H9 (cell line): Measurements from ENCODE around the gene PRAMEF33. TPM values are rescaled to one million over a fixed set of nuclear protein-coding genes. Genes with fewer than 3 reads are reported as not detected.
"Not testable (repeated sequence)": the region's sequence is repeated elsewhere in the genome, so short reads cannot be mapped to it uniquely, and the experiment has no call there.

Experiments used
- DNase-seq: peaks from one replicate; pipeline ENCODE4 v3.0.0-alpha.2; 2017
- H2AFZ ChIP-seq: one replicate; pipeline ENCODE4 v1.6.1; 2013; ENCODE audit warnings: mild to moderate bottlenecking, low read length, control low read depth, moderate library complexity
- H2AK5ac ChIP-seq: 2 replicates; pipeline ENCODE4 v1.6.1; 2013; ENCODE audit warnings: low read length, control low read depth, mixed read lengths; ENCODE audit not compliant: insufficient read length
- H2BK120ac ChIP-seq: one replicate; pipeline ENCODE4 v1.6.1; 2013; ENCODE audit warnings: low read depth, mild to moderate bottlenecking, low read length, control low read depth, inconsistent platforms; ENCODE audit not compliant: poor library complexity, severe bottlenecking
- H2BK12ac ChIP-seq: 2 replicates; pipeline ENCODE4 v1.6.1; 2013; ENCODE audit warnings: low read length, control low read depth, mixed read lengths, low read depth; ENCODE audit not compliant: insufficient read length
- H2BK15ac ChIP-seq: 2 replicates; pipeline ENCODE4 v1.6.1; 2013; ENCODE audit warnings: low read depth, low read length, control low read depth
- H2BK20ac ChIP-seq: one replicate; pipeline ENCODE4 v1.6.1; 2013; ENCODE audit warnings: low read depth, mild to moderate bottlenecking, low read length, control low read depth, inconsistent platforms; ENCODE audit not compliant: poor library complexity, severe bottlenecking
- H2BK5ac ChIP-seq: 2 replicates; pipeline ENCODE4 v1.6.1; 2013; ENCODE audit warnings: low read length, control low read depth, mixed read lengths; ENCODE audit not compliant: insufficient read length
- H3K14ac ChIP-seq: 2 replicates; pipeline ENCODE4 v1.6.1; 2013; ENCODE audit warnings: low read length, control low read depth; ENCODE audit not compliant: insufficient read depth
- H3K18ac ChIP-seq: 2 replicates; pipeline ENCODE4 v1.6.1; 2013; ENCODE audit warnings: low read depth, mild to moderate bottlenecking, mixed read lengths, low read length, control low read depth; ENCODE audit not compliant: insufficient read length
- H3K23ac ChIP-seq: 2 replicates; pipeline ENCODE4 v1.6.1; 2013; ENCODE audit warnings: low read length, control low read depth, mixed read lengths, low read depth; ENCODE audit not compliant: insufficient read length
- H3K23me2 ChIP-seq: 2 replicates; pipeline ENCODE4 v1.6.1; 2013; ENCODE audit warnings: low read depth, mild to moderate bottlenecking, mixed read lengths, low read length, control low read depth; ENCODE audit not compliant: insufficient read length, poor library complexity, severe bottlenecking
- H3K27ac ChIP-seq: 2 replicates; pipeline ENCODE4 v1.5.1; 2013; ENCODE audit warnings: low read length, control low read depth, mixed read lengths, low read depth; ENCODE audit not compliant: insufficient read length
- H3K27me3 ChIP-seq: 2 replicates; pipeline ENCODE4 v1.6.1; 2013; ENCODE audit warnings: low read length, control low read depth, inconsistent platforms; ENCODE audit not compliant: insufficient read depth
- H3K4ac ChIP-seq: 2 replicates; pipeline ENCODE4 v1.6.1; 2013; ENCODE audit warnings: low read depth, mild to moderate bottlenecking, control low read depth, inconsistent platforms, low read length, moderate library complexity
- H3K4me1 ChIP-seq: 2 replicates; pipeline ENCODE4 v1.6.1; 2013; ENCODE audit warnings: low read length, control low read depth, inconsistent platforms; ENCODE audit not compliant: insufficient read depth
- H3K4me2 ChIP-seq: 2 replicates; pipeline ENCODE4 v1.6.1; 2013; ENCODE audit warnings: low read length, control low read depth, mixed read lengths; ENCODE audit not compliant: insufficient read length, insufficient read depth
- H3K56ac ChIP-seq: 2 replicates; pipeline ENCODE4 v1.6.1; 2013; ENCODE audit warnings: low read depth, mild to moderate bottlenecking, mixed read lengths, low read length, control low read depth; ENCODE audit not compliant: insufficient read length
- H3K79me1 ChIP-seq: 2 replicates; pipeline ENCODE4 v1.6.1; 2013; ENCODE audit warnings: low read depth, mild to moderate bottlenecking, moderate library complexity, low read length, control low read depth, inconsistent platforms; ENCODE audit not compliant: insufficient read depth, poor library complexity, severe bottlenecking
- H3K79me2 ChIP-seq: 2 replicates; pipeline ENCODE4 v1.6.1; 2013; ENCODE audit warnings: low read length, control low read depth, inconsistent platforms; ENCODE audit not compliant: insufficient read depth
- H3K9ac ChIP-seq: 2 replicates; pipeline ENCODE4 v1.6.1; 2013; ENCODE audit warnings: low read length, control low read depth, mixed read lengths; ENCODE audit not compliant: insufficient read length; ENCODE audit errors: extremely low read depth
- H3K9me3 ChIP-seq: one replicate; pipeline ENCODE4 v1.6.1; 2013; ENCODE audit warnings: low read depth, low read length, inconsistent platforms; ENCODE audit not compliant: control insufficient read depth
- H3T11ph ChIP-seq: one replicate; pipeline ENCODE4 v1.6.1; 2013; ENCODE audit warnings: mild to moderate bottlenecking, low read length, control low read depth, inconsistent platforms
- H4K20me1 ChIP-seq: one replicate; pipeline ENCODE4 v1.6.1; 2013; ENCODE audit not compliant: control insufficient read depth, insufficient read length, insufficient read depth
- H4K5ac ChIP-seq: 2 replicates; pipeline ENCODE4 v1.6.1; 2013; ENCODE audit warnings: low read depth, mild to moderate bottlenecking, mixed read lengths, low read length, control low read depth; ENCODE audit not compliant: insufficient read length
- H4K8ac ChIP-seq: replicated peaks from 2 replicates; pipeline ENCODE4 v1.6.1; 2013; ENCODE audit warnings: low read length, control low read depth, mixed read lengths, low read depth; ENCODE audit not compliant: insufficient read length
- H4K91ac ChIP-seq: 2 replicates; pipeline ENCODE4 v1.6.1; 2013; ENCODE audit warnings: low read depth, mild to moderate bottlenecking, moderate library complexity, mixed read lengths, low read length, control low read depth; ENCODE audit not compliant: insufficient read length
- H3K27ac Mint-ChIP-seq, 3 experiments: 2 replicates in 2 of 3; 3 replicates in 1 of 3; pipeline ENCODE4 v1.8.0; 2020 to 2021; ENCODE audit warnings: mixed read lengths in 3 of 3, mild to moderate bottlenecking in 1 of 3, moderate library complexity in 1 of 3
- H3K27me3 Mint-ChIP-seq: 2 replicates; pipeline ENCODE4 v1.8.0; 2021; ENCODE audit warnings: low read depth, mild to moderate bottlenecking, moderate library complexity, mixed read lengths
- H3K36me3 Mint-ChIP-seq, 3 experiments: 2 replicates in 2 of 3; 3 replicates in 1 of 3; pipeline ENCODE4 v1.8.0; 2020 to 2021; ENCODE audit warnings: low read depth in 3 of 3, mixed read lengths in 3 of 3; ENCODE audit not compliant: insufficient read depth in 1 of 3
- H3K4me1 Mint-ChIP-seq, 2 experiments: 2 replicates each; pipeline ENCODE4 v1.8.0; 2020; ENCODE audit warnings: mixed read lengths in 2 of 2
- H3K4me3 Mint-ChIP-seq, 2 experiments: 2 replicates in 1 of 2; 3 replicates in 1 of 2; pipeline ENCODE4 v1.8.0; 2020 to 2021; ENCODE audit warnings: mild to moderate bottlenecking in 2 of 2, mixed read lengths in 2 of 2, moderate library complexity in 1 of 2
- H3K9me3 Mint-ChIP-seq, 2 experiments: 2 replicates in 1 of 2; 3 replicates in 1 of 2; pipeline ENCODE4 v1.8.0; 2020; ENCODE audit warnings: mild to moderate bottlenecking in 2 of 2, mixed read lengths in 2 of 2, moderate library complexity in 1 of 2
- WGBS: extraction: QIAGEN DNeasy Blood & Tissue Kit; methylation state at CpG from one replicate; pipeline ENCODE4 v1.1.7; 2013; ENCODE audit warnings: missing lambda C conversion rate, low lambda C conversion rate, mixed read lengths; ENCODE audit not compliant: insufficient read length; ENCODE audit errors: extremely low coverage; 5-methylcytosine and 5-hydroxymethylcytosine counted together
- total RNA-seq: library from RNA; stranded (reverse); gene quantifications from 2 replicates; pipeline ENCODE4 v1.2.1, GENCODE V29; 2021
- TF ChIP-seq, protein P1 (sequence below): fragments of 200-600 bp; sonication (generic); conservative IDR thresholded peaks from 3 replicates; pipeline ENCODE4 v1.8.0; 2021; ENCODE audit warnings: antibody characterized with exemption, mild to moderate bottlenecking

Gene PRAMEF33
- total RNA-seq, 1 experiment from 2014 or later = not detected

DNA sequence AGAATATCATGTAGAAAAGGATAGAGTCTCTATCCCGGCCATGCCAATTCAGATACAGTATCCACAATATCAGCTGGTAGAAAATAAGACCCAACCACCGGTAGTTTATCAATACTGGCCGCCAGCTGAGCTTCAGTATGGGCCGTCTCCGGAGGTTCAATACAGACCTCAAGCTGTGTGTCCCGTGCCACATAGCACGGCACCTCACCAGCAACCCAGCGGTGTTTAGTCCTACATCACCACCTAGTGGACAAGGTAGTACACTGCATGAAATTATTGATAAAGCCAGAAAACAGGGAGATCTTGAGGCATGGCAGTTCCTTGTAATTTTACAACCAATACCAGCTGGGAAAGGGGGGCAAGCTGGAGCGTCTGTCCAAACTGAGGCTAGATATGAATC, 51.1 kb downstream of the PRAMEF33 start:
- not testable (repeated sequence) for H3K56ac ChIP-seq, H2BK12ac ChIP-seq, H3K4me1 Mint-ChIP-seq, H3K4me3 Mint-ChIP-seq, H3K36me3 Mint-ChIP-seq, H3K23ac ChIP-seq, H3K79me2 ChIP-seq, H3T11ph ChIP-seq, H3K23me2 ChIP-seq, H3K27ac Mint-ChIP-seq, H4K20me1 ChIP-seq, H3K9me3 ChIP-seq, H4K8ac ChIP-seq, H3K27me3 Mint-ChIP-seq, H2AFZ ChIP-seq, H3K18ac ChIP-seq, H2BK5ac ChIP-seq, DNase-seq, H3K4me2 ChIP-seq, H3K4me1 ChIP-seq, H3K27ac ChIP-seq, H2AK5ac ChIP-seq, H3K9ac ChIP-seq, H3K27me3 ChIP-seq, H2BK120ac ChIP-seq, H3K79me1 ChIP-seq, H2BK15ac ChIP-seq, H4K5ac ChIP-seq, H3K14ac ChIP-seq, H4K91ac ChIP-seq, H2BK20ac ChIP-seq, H3K4ac ChIP-seq
- TF ChIP-seq, protein P1, sequence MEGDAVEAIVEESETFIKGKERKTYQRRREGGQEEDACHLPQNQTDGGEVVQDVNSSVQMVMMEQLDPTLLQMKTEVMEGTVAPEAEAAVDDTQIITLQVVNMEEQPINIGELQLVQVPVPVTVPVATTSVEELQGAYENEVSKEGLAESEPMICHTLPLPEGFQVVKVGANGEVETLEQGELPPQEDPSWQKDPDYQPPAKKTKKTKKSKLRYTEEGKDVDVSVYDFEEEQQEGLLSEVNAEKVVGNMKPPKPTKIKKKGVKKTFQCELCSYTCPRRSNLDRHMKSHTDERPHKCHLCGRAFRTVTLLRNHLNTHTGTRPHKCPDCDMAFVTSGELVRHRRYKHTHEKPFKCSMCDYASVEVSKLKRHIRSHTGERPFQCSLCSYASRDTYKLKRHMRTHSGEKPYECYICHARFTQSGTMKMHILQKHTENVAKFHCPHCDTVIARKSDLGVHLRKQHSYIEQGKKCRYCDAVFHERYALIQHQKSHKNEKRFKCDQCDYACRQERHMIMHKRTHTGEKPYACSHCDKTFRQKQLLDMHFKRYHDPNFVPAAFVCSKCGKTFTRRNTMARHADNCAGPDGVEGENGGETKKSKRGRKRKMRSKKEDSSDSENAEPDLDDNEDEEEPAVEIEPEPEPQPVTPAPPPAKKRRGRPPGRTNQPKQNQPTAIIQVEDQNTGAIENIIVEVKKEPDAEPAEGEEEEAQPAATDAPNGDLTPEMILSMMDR = peak; percentile 32; the same call in 2 of the 3 replicates
- no CpG with 5 or more reads among the region's 9 CpGs for WGBS
- peaks cover 18 to 27% of the 10 kb centered on the region in 2 experiments for H3K9me3 Mint-ChIP-seq
